ENCODE measurements around the gene CHD6.

CHD6 gene

GRCh38 chr20:41426976-41427375 lies 191.2 kb downstream of the CHD6 start:
- DNase-seq (ENCODE audit: insufficient read length, low spot score): no peak
- TF ChIP-seq POLR2AphosphoS5 (IDR thresholded peaks at IDR 0.05; ENCODE audit: low read depth, low read length) (no peak), POLR2A (IDR thresholded peaks at IDR 0.05; ENCODE audit: low read depth, low read length) (no peak), TAF1 (IDR thresholded peaks at IDR 0.05; ENCODE audit: low read depth, low read length) (no peak), PAX5 (IDR thresholded peaks at IDR 0.05; ENCODE audit: insufficient read depth, low read length, severe bottlenecking) (no peak), POU2F2 (IDR thresholded peaks at IDR 0.05; ENCODE audit: low read depth, low read length) (no peak), SPI1 (IDR thresholded peaks at IDR 0.05; ENCODE audit: low read depth, low read length) (no peak)
- no peak for FAIRE-seq

GRCh38 chr20:41426086-41426830 lies 191.9 kb downstream of the CHD6 start:
- FAIRE-seq (no peak), DNase-seq (ENCODE audit: insufficient read length, low spot score) (no peak)
- TF ChIP-seq POLR2A (IDR thresholded peaks at IDR 0.05; ENCODE audit: low read depth, low read length) (no peak), POU2F2 (IDR thresholded peaks at IDR 0.05; ENCODE audit: low read depth, low read length) (no peak), TAF1 (IDR thresholded peaks at IDR 0.05; ENCODE audit: low read depth, low read length) (no peak), POLR2AphosphoS5 (IDR thresholded peaks at IDR 0.05; ENCODE audit: low read depth, low read length) (no peak), PAX5 (IDR thresholded peaks at IDR 0.05; ENCODE audit: insufficient read depth, low read length, severe bottlenecking) (no peak), SPI1 (IDR thresholded peaks at IDR 0.05; ENCODE audit: low read depth, low read length) (no peak)

- no peak for FAIRE-seq
- TF ChIP-seq POLR2A (IDR thresholded peaks at IDR 0.05; ENCODE audit: low read depth, low read length): no peak
- no peak for TF ChIP-seq POU2F2 (IDR thresholded peaks at IDR 0.05; ENCODE audit: low read depth, low read length)
- no peak for TF ChIP-seq TAF1 (IDR thresholded peaks at IDR 0.05; ENCODE audit: low read depth, low read length)
- no peak for TF ChIP-seq SPI1 (IDR thresholded peaks at IDR 0.05; ENCODE audit: low read depth, low read length)
- TF ChIP-seq POLR2AphosphoS5 (IDR thresholded peaks at IDR 0.05; ENCODE audit: low read depth, low read length): no peak
- no peak for TF ChIP-seq PAX5 (IDR thresholded peaks at IDR 0.05; ENCODE audit: insufficient read depth, low read length, severe bottlenecking)
Measured at GRCh38 chr20:41425180-41425884, 192.8 kb downstream of the CHD6 start.

GRCh38 chr20:41424546-41424945 lies 193.6 kb downstream of the CHD6 start:
- no peak for DNase-seq (ENCODE audit: insufficient read length, low spot score)
- FAIRE-seq: no peak
- TF ChIP-seq TAF1 (IDR thresholded peaks at IDR 0.05; ENCODE audit: low read depth, low read length) (no peak), POLR2A (IDR thresholded peaks at IDR 0.05; ENCODE audit: low read depth, low read length) (no peak), POLR2AphosphoS5 (IDR thresholded peaks at IDR 0.05; ENCODE audit: low read depth, low read length) (no peak), PAX5 (IDR thresholded peaks at IDR 0.05; ENCODE audit: insufficient read depth, low read length, severe bottlenecking) (no peak), SPI1 (IDR thresholded peaks at IDR 0.05; ENCODE audit: low read depth, low read length) (no peak), POU2F2 (IDR thresholded peaks at IDR 0.05; ENCODE audit: low read depth, low read length) (no peak)

More at GRCh38 chr20:41425180-41425884, 192.8 kb downstream of the CHD6 start:
- DNase-seq (ENCODE audit: insufficient read length, low spot score): no peak

DNA sequence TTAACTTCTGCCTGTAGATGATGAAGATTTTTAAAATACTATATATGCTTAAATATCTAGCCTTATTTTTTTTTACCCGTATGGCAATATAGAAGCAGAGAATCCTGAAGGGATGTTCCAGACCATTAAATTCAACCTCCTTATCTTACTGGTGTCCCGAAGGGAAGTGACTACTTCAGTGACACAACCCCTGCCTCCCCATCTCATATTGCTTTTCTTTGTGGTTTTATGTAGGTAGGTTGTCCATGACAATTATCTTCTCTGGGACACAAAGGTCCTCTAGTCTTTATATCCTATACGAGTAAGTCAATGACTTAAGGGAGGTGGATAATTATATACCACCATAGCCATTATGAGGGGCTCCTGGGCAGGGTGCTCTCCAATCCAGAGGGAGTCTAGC lies 194.2 kb downstream of the CHD6 start:
- DNase-seq (ENCODE audit: insufficient read length, low spot score) (no peak), FAIRE-seq (no peak)
- TF ChIP-seq POU2F2 (IDR thresholded peaks at IDR 0.05; ENCODE audit: low read depth, low read length): no peak
- no peak for TF ChIP-seq PAX5 (IDR thresholded peaks at IDR 0.05; ENCODE audit: insufficient read depth, low read length, severe bottlenecking)
- TF ChIP-seq TAF1 (IDR thresholded peaks at IDR 0.05; ENCODE audit: low read depth, low read length): no peak
- TF ChIP-seq POLR2AphosphoS5 (IDR thresholded peaks at IDR 0.05; ENCODE audit: low read depth, low read length): no peak

DNA sequence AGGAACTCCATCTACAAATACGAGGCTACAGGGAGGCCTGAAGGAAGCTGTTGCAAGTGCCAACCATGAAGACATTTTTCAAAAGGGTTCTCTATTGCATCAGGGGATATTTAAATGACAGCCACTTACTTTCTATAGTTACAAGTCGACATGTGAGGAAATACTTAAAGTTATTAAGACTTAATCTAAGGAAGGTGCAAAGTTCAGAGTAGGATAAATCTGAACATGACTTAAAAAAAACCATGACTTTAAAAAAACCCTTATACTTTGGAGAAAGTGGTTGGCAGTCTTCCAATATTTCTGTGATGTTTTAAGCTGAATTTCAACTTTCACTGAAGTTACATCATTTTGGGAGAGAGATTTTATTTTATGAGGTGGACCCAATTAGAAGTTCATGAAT lies 195.2 kb downstream of the CHD6 start:
- no peak for FAIRE-seq
- no peak for DNase-seq (ENCODE audit: insufficient read length, low spot score)
- TF ChIP-seq POU2F2 (IDR thresholded peaks at IDR 0.05; ENCODE audit: low read depth, low read length): no peak
- no peak for TF ChIP-seq TAF1 (IDR thresholded peaks at IDR 0.05; ENCODE audit: low read depth, low read length)

DNA sequence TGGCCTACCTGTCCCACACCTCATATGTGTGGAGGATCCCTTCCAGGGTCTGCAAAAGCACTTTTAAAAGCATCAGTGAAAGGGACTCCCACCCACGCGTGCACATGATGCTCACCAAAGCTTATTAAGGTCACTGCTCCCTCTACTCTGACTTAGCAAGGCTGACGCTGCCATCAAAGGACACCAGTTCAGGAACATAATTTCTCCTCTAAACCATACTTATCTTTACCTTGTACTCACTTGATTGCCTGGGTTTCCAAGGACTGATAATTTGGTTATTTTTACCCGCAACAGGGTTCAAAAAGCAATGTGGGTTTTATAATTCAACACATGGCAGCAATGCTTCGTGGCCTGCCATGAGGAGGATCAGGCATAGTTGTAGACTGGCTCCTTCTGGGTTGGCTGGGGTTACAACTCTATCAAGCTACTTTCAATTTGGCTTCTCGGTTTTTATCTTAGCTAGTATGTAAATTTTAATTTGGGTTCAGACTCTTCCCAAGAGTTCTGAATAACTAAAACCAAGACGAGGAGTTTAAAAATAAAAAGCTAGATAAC lies 199.4 kb downstream of the CHD6 start:
- TF ChIP-seq SPI1 (IDR thresholded peaks at IDR 0.05; ENCODE audit: low read depth, low read length) (no peak), PAX5 (IDR thresholded peaks at IDR 0.05; ENCODE audit: insufficient read depth, low read length, severe bottlenecking) (no peak), POU2F2 (IDR thresholded peaks at IDR 0.05; ENCODE audit: low read depth, low read length) (no peak), POLR2AphosphoS5 (IDR thresholded peaks at IDR 0.05; ENCODE audit: low read depth, low read length) (no peak), POLR2A (IDR thresholded peaks at IDR 0.05; ENCODE audit: low read depth, low read length) (no peak), TAF1 (IDR thresholded peaks at IDR 0.05; ENCODE audit: low read depth, low read length) (no peak)
- FAIRE-seq (no peak), DNase-seq (ENCODE audit: insufficient read length, low spot score) (no peak)

DNA sequence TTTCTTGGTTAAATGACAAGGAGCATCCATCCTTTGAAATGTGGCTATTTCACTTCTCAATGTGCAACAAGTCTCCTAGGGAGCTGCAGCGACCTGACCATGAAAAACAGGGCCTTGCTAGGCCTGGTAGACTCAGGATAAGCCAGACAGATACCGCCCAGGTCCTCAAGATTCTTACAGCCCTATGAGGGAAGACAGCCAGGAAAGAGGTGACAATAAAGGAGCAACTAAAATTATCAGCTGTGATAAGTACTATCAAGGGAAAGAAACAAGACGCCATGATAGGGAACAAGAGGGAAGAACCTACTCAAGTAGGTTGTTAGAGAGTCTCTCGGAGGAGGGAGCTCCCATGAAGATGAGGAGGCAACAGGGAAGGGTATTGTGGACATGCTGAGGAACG lies 200.1 kb downstream of the CHD6 start:
- FAIRE-seq (no peak), DNase-seq (ENCODE audit: insufficient read length, low spot score) (no peak)
- TF ChIP-seq PAX5 (IDR thresholded peaks at IDR 0.05; ENCODE audit: insufficient read depth, low read length, severe bottlenecking): no peak
- no peak for TF ChIP-seq SPI1 (IDR thresholded peaks at IDR 0.05; ENCODE audit: low read depth, low read length)
- TF ChIP-seq POLR2A (IDR thresholded peaks at IDR 0.05; ENCODE audit: low read depth, low read length): no peak
- TF ChIP-seq POLR2AphosphoS5 (IDR thresholded peaks at IDR 0.05; ENCODE audit: low read depth, low read length): no peak
- no peak for TF ChIP-seq TAF1 (IDR thresholded peaks at IDR 0.05; ENCODE audit: low read depth, low read length)
- no peak for TF ChIP-seq POU2F2 (IDR thresholded peaks at IDR 0.05; ENCODE audit: low read depth, low read length)

DNA sequence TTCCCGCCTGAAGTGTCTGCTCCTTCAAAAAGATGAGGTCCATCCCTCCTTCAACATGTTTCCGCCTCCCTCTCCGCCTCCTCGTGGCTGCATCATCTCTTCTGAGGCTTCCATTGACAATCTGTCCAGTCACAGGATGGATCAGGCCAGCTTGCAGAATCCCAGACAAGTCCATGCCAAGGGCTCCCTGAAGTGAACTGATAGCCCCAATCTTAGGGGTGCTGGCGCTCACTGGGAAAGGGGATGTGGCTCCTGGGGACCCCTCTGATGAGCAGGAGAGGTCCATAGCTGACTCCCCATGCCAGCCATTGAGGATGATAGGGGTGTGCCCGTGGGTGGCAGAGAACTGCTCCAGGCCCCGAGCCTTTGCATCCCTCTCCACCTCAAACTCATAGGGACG lies 203.0 kb downstream of the CHD6 start:
- DNase-seq (ENCODE audit: insufficient read length, low spot score) (no peak), FAIRE-seq (no peak)
- TF ChIP-seq POLR2A (IDR thresholded peaks at IDR 0.05; ENCODE audit: low read depth, low read length) (no peak), PAX5 (IDR thresholded peaks at IDR 0.05; ENCODE audit: insufficient read depth, low read length, severe bottlenecking) (no peak), POU2F2 (IDR thresholded peaks at IDR 0.05; ENCODE audit: low read depth, low read length) (no peak), SPI1 (IDR thresholded peaks at IDR 0.05; ENCODE audit: low read depth, low read length) (no peak), TAF1 (IDR thresholded peaks at IDR 0.05; ENCODE audit: low read depth, low read length) (no peak), POLR2AphosphoS5 (IDR thresholded peaks at IDR 0.05; ENCODE audit: low read depth, low read length) (no peak)

Data from GM12891 (cell line).